HG03097 (cell line): ENCODE measurements around the gene TMED9.
"Not testable (repeated sequence)": the region's sequence is repeated elsewhere in the genome, so short reads cannot be mapped to it uniquely, and the experiment has no call there.

Source experiments
- ATAC-seq: cut with Tn5 transposase; IDR thresholded peaks from one replicate; pipeline ENCODE4 v1.9.1; 2021; ENCODE audit not compliant: unreplicated experiment, low FRiP score

The TMED9 gene

DNA sequence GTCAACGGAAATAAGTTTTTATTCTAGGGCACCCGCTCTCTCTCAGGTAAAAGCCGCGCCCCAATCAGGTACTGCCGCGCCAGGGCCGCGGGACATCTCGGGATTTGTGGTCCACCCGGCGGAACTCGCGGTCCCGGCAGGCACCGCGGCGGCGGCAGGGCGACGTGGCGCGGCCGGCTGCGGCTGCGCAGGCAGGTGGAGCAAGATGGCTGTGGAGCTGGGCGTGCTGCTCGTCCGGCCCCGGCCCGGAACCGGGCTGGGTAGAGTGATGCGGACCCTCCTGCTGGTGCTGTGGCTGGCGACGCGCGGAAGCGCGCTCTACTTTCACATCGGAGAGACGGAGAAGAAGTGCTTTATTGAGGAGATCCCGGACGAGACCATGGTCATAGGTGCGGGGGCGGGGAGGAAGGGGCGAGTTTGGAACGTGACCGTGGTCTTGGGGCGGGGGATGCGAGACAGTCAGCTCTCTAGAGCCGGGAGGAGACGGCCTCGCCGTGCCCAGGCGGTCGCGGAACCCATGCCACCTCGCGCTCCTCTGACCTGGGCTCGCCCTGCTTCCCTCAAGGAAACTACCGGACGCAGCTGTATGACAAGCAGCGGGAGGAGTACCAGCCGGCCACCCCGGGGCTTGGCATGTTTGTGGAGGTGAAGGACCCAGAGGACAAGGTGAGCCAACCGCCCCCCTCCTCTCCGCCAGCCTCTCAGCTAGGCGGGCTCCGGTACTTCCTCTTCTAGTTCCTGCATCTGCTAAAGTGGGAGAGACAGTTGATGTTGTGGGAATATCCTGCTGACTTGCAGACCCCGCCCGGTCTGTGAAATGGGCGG, at the start of gene TMED9:
TSS of gene TMED9 (plus strand) at position 194 of the 825 bp plus-strand sequence. CDS start at position 206, 12 bp downstream.
- ATAC-seq, result peak; percentile 90

DNA sequence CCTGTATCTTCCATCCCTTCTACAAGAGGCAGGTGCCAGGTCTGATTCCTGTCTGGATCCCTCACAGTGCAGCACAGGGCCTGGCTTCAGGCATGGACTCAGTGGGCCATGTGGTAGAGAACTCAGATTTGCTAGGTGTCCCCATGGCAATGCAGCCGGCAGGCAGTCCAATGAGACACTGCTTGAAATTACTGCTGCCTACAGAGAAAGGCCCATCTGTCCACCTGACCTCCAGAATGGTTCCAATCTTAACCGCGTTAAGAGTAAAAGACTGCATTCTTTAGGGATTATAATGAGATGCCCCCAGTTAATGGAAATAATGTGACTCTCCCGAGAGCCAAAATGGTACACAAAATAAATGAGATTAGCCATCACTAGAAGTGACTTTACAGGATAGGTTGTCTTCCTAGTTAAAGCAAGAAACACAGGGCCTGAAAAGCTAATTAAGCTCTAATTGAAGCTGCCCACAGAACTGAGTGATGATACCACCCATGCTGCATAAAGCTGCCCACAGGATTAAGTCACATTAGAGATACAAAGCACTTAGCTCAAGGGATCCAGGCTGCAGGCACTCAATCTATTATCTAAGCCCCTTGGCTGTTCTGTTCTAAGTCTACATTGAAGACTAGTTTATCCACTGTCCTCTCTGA, 49.1 kb upstream of the TMED9 start:
- no peak for ATAC-seq

DNA sequence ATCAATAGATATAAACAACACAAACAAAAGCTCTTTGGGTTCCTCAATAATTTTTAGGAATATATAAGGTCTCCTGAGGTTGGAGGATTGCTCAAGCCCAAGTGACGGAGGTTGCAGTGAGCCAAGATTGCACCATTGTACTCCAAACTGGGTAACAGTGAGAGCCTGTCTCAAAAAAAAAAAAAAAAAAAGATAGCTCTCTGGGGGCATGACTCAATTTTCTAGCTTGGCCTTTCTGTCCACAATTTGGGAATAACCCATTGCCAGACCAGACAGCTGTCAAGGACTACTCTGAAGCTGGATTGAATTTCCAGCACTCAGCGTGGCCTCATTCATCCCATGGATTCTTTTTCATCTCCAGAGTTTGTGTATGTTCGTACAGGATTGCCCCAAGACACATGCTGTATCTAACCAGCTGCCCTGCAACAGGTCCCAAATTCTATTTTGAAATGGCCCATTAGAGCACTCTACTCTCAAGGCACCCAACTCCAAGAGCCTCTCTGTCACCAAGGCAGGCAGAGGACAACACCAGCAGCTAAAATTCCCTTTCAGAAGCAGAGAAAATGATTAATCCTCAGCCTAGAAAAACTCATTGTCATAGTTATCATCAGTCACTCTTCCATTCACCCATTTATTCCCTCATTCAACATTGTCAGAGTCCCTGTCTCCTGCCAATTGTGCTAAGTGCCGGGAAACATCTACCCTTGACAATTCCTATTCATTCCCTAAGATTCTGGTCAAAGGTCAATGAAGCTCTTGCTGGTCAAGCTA, 46.3 kb upstream of the TMED9 start:
- ATAC-seq, result no peak

DNA sequence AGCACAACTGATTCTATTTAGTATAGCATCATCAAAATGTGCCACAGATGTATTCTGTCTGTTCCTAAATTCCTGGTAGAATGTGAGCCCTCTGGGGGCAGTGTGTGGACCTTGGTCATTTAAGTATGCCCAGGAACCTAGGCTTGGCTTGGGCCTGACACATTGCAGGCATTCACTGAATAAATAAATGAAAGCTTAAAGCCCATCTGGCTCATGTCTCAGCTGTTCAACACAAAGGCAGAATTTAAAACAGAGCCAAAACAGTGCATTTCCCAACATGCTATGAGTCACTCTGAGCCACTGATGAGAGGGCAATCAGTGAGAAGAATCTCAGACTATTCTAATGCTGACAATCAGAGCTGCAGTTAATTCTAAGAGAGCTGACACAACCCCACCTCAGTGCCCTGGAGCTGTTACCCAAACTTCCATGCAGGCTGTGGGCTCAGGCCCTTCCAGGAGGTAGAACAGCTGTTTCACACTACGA, 45.7 kb upstream of the TMED9 start:
- no peak for ATAC-seq

DNA sequence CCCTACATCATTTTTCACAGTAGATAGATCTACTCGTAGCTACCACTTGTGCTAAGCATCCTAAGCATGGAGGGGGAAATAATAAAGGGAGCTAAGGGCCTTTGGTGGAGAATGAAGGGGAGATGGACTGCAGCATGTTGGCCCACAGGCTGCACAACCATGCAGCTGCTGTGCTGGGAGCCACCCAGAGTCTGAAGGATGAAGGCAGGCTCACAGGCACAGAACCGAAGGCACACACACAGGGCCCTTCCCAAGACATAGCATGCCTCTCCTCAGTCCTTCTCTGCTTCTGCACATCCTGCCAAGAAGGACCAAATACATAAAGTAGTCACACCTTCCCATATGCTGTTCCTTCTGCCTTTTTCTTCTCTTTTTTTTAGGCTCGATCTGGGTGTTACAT, 44.3 kb upstream of the TMED9 start:
- no peak for ATAC-seq

DNA sequence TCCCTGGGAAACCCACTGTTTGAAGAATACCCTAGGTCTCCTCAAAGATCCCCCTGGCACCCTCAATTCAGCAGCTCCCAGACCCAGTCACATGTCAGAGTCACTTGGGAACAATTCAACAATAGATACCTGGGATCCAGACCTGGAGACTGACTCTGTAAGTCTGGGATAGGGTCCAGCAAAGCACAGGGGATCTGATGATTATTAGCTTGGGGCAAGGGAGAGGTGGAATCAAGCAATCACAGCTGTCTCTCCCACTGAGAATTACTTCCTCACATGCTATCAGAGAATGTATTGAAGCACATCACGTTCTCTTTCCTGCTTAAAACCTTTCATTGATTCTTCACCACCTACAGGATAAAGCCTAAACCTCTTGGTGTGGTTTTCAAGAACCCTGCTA, 43.5 kb upstream of the TMED9 start:
- ATAC-seq, result no peak

DNA sequence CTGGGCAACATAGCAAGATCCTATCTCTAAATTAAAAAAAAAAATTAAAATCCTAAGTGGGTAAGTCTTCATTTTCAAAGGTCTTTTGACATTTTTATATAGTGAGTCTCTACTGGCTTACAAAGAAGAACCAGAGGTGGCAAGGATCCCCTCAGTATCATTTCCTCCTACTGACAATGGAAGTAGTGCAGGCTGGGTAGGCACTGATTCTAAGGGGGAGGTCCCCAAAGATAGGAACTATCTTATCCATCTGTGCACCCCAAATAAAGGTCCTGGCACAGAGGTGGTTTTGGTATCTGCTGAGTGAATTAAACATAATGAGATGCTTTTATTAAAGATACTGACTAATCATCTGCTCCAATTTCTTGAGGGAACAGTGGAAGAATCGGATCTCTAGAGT, 41.9 kb upstream of the TMED9 start:
- no peak for ATAC-seq

DNA sequence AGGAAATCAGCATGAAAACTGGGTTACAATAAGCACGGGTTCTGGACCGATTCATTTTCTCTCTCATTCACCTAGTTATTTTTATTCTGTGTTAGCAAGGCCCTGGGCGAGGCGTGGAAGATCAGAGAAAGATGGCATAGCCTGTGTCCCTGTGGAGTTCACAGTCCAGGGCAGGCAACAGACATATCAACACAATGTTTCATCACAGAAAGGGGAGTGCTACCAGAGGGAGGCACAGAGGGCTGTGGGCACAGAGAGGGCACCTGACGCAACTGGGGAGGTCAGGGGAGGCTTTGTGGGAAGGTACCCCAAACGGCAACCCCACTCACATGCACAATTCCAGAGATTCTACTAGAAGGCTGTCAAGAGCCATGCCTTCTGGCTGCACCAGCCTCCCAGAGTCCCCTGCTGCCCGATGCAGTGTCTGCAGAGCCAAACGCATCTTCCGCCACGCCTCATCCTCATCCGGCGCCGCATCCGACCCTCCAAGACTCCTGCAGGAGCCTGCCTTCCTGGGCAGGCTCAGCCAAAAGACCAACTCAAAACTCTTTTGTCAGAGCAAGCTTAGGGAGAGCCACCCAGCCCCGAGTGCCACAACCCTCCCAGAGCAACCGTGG, 39.1 kb upstream of the TMED9 start:
- ATAC-seq, result no peak

DNA sequence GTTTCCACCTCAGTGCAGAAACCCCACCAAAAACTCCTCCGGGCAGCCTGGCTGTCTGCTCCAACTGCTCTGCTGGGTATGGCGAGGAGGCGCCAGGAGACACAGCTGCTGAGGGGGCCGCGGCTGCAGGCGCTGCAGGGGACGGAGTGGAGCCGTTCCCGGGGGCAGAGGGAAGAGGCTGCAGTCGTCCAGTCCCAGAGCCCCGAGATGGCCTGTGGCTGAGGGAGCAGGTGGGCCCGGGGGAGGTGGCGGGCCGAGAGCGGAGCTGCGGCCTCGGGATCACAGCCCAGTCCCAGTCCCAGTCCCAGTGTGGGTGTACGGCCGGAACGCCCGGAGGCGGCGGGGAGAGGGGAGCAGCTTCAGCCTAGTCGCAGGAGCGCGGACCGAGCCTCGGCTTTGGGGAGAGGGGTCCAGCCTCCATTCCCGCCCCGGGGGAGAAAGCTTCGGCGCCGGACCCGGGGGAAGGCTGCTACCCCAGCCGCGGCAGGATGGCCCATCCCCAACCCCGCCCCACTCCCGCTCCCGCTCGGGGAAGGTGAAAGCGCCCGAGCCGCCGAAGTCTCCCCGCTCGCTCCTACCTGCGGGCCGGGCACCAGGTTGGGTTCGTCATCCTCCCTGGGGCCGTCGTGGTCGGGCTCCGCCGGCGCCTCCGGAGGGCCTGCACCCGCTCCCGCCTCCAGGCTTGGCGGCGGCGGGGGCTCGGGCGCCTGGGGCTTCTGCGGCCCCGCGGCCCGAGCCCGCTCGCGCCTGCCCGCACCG, 38.2 kb upstream of the TMED9 start:
- peak; percentile 31 for ATAC-seq

DNA sequence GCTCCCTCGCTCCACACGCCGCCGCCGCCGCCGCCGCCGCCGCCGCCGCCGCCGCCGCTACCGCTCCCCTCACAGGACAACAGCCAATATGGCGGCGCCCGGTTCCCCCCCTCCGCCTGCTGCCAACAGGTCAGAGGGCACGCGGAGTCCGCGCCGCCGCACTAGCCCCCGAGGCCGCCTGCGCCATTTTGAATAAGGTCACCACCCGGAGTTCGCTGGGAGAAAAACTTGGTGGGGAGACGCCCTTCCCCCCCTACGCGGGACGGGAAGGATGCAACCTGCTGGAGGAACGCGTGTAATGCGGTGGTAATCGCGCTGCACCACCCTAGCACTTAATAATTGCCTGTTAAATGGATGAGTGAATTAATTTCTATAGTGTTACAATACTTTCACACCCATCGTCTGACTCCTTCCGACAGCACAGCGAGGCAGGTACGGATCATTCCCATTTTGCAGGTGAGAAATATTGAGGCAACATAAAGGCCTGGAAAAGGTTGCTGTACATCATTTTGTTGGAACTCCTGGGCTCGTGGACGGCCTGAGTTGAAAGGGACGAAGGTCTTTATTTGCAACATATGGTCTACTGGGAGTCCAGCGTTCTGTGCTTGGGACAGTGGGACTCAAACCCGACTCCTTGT, 37.4 kb upstream of the TMED9 start, which contains the start of gene FAM193B:
TSS of gene FAM193B (minus strand) at position 90 of the 638 bp plus-strand sequence. CDS start 105 bp downstream, outside the sequence.
- peak; percentile 82 for ATAC-seq

DNA sequence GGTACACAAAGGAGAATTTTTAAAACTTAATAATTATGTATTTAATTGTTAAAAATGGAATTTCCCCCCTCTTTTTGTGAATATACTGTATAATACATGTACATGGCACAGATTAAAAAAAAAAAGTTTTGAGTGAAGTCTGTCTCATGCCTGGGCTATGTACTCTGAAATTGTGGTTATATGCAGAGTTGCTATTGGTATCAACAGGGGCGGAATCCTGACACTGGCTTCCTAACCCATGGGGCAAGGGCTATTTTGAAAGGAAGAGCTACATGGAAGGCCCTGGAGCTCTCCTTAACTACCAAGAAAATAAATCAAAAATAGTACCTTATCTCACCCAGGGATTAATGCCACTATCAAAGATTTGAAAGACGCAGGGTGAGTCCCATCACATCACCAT, 36.8 kb upstream of the TMED9 start:
- ATAC-seq, result no peak

DNA sequence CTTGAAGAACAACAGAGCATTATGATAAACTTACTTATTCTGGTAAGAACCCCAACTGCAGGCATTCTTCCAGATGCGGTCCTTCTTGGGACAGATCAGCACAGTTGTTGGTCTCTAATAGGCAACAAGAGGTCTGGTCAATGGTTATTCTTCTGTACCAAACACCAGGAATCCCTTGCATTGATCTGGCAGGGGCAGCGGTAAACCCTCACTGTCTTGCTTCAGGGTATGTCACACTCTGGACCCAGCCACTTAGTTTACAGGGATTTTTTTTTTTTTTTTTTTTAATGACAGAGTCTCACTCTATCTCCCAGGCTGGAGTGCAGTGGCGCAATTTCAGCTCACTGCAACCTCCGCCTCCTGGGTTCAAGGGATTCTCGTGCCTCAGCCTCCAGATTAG, 36.3 kb upstream of the TMED9 start:
- ATAC-seq, result no peak

DNA sequence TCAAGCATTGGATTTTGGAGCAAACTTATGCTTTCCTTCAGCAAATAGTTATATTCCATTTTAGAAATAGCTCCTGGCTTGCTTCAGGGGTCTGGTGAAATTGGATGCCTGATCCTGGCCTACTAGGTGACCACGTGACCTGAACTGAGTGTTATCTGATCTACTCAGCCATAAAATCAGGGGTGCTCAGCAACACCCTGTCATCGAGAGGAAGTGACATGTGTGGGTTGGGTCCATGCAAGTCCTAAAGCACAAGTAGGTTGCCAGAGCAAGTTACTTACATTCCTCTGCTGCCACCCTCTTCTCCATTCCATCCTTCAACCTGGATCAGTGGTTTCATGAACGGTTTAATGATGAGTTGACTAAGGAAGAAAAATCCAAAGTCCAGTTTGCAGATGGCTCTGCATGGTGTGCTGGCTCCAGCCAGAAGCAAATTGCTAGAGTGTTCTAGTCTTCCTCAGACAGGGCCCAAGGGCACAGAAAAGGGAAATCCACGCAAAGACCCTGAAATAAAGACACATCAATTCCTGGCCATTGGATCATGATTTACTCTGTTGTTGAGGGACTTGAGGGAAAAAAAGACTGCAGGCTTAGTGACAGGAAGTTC, 34.9 kb upstream of the TMED9 start:
- no peak for ATAC-seq

DNA sequence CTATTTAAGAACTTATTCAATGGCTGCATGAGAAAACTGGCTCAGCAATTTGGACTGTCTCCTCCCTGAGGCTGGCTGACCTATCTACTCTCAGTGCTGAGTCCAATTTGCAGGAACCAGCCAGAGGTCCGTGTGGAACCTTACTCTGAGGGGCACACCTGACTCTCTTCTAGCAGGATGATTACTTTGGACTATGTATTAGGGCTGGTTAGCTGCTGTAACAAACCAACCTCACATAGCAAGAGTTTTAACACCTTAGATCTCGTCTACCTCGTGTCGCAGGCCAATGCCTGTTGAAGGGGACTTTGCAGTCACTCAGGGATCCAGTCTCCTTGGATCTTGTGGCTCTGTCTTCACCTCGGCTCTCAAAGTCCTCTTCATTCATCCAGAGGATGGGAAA, 34.2 kb upstream of the TMED9 start:
- no peak for ATAC-seq

DNA sequence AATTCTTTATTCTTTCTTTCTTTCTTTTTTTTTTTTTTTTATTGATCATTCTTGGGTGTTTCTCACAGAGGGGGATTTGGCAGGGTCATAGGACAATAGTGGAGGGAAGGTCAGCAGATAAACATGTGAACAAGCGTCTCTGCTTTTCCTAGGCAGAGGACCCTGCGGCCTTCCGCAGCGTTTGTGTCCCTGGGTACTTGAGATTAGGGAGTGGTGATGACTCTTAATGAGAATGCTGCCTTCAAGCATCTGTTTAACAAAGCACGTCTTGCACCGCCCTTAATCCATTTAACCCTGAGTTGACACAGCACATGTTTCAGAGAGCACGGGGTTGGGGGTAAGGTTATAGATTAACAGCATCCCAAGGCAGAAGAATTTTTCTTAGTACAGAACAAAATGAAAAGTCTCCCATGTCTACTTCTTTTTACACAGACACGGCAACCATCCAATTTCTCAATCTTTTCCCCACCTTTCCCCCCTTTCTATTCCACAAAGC, 32.5 kb upstream of the TMED9 start:
- not testable (repeated sequence) for ATAC-seq

DNA sequence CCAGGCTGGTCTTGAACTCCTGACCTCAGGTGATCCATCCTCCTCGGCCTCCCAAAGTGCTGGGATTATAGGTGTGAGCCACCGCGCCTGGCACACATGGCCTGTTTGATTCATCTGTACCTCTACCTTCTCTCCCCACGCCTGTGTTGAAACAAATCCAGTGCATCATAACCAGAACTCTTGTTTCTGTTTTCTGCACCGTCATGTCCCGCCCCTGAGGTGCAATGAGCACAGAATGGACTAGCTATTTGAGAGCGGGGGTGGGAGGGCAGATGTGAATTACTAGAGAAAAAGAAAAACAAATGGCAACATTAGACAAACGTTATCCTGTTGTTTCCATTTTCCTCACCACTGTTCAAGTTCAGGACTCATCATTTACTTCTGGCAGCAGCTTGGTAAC, 27.0 kb upstream of the TMED9 start:
- ATAC-seq, result no peak

DNA sequence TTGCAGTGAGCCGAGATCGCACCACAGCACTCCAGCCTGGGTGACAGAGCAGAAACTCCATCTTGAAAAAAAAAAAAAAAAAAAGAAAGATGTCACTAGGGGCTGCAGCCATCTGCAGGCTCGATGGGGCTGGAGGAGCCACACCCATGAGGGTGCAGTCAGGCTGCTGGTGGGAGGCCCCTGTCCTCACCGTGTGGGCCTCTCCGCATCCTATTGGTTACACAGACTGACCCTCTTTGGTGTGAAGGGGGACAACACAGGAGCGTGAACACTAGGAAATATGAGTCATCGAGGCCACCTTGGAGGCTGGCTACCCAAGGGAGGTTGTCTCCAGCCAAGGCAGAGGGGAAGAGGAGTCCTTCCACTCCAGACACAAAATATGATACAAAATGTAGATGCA, 23.7 kb upstream of the TMED9 start:
- ATAC-seq, result no peak

DNA sequence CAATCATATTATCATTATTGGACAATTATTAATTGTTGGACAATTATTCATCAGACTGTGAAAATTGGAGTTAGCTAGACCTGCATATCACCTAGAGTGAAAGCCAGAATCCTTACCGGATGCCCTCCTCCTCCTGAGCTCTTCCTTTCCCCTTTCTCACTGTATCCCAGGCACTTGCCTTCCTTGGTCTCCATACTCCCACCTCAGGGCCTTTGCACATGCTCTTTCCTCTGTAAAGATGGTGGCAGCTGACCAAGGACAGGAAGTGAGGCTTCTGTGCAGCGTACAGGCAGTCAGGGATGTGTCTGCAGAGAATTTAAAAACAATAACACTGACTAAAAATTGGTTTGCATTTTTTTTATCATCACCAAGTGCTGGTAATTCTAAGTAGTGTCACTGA, 22.1 kb upstream of the TMED9 start:
- ATAC-seq, result no peak

DNA sequence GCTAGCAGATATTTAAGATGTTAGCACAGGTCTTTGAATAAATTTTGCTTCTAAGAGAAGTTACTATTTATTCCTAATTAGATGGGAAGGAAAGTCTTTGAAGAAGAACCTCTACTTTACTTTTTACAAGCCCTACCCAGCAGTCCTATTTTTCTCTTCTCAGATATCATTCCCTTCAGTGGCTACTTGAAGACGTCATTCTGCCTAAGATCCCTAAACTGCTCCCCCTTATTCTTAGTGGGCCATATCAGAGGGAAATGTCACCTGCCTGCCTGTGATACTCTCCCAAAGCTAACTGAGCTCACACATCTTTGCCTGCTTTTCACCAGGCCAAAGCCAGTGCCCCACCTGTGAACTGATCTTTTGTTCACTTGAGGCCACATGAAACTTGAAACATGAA, 16.5 kb upstream of the TMED9 start:
- no peak for ATAC-seq
